ENCODE data around the gene RD3L.

Gene RD3L

DNA sequence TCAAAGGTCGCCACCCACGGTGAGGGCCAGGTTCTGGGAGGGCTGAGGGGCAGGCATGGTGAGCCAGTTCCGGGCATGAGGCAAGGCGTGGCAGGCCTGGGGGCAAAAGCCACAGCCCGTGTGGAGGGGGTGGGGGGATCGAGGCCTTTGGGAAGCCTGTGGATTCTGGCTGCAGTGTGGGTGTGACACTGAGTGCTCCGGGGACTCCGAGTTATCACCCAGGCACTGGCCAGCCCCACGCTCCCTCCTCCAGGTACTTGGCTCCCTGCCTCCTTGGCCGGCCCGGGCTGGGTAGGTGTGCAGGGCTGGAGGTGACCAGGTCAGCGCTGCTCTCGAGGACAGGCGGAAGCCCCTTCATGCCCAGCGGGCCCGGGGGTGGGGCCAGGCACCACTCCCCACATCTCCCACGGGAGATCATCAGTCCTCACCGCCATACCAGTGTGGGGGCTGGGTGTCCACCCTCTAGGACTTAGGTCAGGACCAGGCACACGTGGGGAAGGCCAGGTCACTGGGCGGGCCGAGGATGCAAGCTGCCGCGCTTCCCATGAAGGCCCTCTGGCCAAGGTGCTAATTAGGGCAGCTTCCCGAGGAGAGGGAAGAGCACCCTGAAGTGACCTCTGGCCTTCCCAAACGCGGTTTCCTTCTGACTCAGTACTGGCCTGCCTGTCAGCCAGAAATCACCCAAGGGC, 48.2 kb downstream of the RD3L start:
- no peak overlapping the region for H3K4me3 ChIP-seq (ENCODE audit: low read depth, low read length)
- TF ChIP-seq CTCF (IDR thresholded peaks at IDR 0.05; ENCODE audit: low read depth, low read length): no peak

DNA sequence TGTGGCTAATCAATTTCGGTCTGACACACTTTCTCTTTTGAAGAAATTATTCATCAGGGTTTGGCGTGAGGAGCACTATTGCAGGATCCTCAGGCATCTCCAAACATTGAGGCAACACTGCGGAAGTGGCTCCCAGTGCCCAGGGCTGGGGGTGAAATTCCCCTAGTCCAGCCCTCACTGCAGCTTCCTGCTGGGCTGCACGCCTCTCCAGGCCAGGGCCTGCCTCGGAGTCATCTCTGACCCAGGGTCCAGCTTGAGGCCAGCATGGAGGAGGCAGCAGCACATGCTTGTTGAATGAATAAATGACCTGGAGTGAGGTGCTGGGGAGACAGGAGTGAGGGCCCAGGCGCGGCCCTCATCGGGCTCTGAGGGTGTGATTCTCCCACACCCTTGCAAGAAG, 50.1 kb downstream of the RD3L start:
- TF ChIP-seq CTCF (IDR thresholded peaks at IDR 0.05; ENCODE audit: low read depth, low read length): no peak
- H3K4me3 ChIP-seq (ENCODE audit: low read depth, low read length): no peak overlapping the region

- no peak for TF ChIP-seq CTCF (IDR thresholded peaks at IDR 0.05; ENCODE audit: low read depth, low read length)
- H3K4me3 ChIP-seq (ENCODE audit: low read depth, low read length): no peak overlapping the region
These were observed 50.6 kb downstream of the RD3L start for GRCh38 chr14:103891667-103892215.

DNA sequence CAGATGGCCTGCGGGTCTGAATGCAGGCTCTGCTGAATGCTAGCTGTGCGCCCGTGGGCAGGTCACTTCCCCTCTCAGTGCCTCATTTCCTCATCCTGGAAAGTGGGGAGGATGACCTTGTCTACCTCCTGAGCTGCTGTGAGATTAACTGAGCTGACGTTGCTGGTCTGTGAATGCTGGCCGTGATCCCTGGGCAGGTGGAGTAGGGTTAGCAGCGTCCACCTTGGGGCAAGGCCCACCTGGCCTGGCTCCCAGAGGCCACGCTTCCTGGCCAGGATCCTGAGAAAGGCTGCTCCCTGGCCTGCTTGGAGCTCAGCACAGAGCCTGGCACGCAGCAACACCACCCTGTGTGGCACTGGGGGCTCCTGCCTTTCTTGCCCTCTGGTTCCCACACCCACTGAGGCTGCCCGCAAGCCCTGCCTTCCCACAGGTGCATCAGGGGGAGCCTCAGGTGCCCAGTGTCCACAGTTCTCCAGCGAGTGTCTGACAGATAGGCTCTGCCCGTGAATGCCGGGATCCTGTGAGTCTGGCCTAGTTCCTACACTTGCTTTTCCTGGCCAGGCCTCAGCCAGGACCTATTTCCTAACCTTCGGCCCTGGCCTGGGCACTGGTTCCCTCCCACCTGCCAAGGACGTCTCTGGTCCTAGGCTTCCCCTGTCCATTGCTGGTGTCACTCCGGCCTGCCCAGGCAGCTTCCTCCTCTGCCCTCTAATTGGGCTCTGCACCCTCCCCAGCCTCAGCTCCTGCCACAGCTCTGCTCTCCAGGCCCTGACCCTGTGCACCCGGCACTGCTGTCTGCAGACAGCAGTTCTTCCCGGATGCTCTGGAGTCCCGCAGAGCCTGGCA, 51.3 kb downstream of the RD3L start:
- H3K4me3 ChIP-seq (ENCODE audit: low read depth, low read length): no peak overlapping the region
- no peak for TF ChIP-seq CTCF (IDR thresholded peaks at IDR 0.05; ENCODE audit: low read depth, low read length)

All from WI38 (cell line).